NCI-H1092 (cell line): ENCODE data around the gene EPHA2.
A peak's percentile ranks its signal among the peaks of the same experiment; 100 is the strongest.

Source experiments
- DNase-seq: peaks from one replicate; lab custom pipeline; 2025; lab: John Stamatoyannopoulos, UW

Gene EPHA2

DNA sequence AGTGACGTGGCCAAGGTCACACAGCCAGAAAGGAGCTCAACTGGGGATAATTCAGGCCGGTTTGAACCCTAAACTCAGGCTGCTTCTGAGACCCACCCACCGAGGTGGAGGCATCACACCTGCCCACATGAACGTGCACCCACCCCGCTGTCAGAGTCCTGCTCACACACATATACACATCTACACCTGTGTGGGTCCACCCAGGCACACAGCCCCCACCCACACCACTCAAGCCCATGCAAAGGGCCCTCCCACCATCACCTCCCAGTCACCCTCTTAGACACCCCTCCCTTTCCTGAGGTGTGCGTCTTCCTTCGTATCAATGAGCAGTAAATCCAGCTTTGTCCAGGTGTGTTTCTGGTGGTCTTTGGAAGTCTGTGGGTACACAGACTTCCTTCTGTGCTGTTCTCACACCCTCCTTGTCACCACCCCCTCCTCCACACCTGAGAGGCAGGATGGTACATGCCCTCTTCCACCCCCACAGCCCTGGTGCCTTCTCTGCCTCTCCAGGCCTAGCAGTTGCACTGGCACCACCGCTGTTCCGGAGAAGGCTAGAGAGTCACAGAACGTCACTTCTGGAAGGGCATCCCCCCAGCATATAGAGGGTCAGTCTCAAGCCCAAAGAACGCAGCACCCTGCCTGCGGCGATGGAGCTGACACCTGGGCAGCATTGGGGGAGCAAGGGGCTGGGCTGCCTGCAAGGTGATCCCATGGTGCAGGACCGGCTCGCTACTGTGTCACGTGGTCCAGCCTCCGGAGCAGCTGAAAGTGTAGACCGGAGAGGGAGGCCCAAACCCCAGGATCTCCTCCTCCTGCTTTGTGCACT, 63.6 kb downstream of the EPHA2 start:
- no peak for DNase-seq

DNA sequence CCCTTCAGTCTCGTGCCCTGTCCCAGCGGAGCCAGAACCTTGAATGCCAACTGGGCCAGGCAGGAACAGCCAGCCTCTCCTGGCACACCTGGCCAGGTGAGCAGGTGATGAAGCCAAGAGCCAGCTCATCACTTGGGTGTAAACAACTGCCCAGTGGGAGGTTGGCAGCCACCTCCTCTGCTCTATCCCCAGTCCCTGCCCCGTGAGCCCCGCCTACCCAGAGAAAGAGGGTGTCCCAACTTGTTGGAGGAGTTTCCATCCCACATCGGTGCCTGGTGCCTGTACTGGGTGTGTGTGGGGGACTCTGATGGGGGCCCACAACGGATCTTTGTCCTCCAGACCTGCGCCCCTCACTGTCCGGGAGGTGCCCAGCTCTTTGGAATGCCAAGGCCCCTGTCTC, 64.6 kb downstream of the EPHA2 start:
- no peak for DNase-seq

DNA sequence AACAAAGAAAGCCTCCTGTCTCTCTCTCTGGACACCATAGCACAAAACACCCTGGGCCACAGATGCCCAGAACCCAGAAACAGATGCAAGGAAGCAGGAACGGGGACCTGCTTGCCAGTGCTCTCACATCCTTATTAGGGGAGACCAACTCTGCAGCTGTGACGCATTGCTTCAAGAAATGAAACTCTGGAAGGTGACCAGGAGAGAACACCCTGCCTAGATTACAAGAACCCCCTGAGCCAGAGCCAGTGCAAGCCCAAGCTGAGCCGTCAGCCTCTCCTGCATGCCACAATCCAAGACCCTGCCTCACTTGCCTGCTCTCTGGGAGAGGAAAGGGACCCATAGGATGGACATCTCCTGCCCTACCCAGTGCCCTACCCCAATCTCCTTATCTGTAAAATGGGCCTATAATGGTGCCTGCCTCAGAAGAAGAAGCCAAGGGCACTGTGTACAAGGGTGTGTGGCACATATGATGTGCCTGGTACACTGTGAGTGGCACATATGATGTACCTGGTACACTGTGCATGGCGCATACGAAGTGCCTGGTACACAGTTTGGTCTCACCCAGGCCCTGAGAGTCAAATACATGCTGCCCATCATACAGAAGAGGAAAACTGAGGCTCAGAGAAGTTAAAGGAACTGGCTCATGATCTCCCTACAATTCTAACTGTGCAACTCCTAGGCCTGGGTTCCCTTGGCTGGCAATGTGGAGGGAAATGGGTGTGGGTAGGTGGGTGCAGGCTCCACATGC, 65.6 kb downstream of the EPHA2 start:
- no peak for DNase-seq

DNA sequence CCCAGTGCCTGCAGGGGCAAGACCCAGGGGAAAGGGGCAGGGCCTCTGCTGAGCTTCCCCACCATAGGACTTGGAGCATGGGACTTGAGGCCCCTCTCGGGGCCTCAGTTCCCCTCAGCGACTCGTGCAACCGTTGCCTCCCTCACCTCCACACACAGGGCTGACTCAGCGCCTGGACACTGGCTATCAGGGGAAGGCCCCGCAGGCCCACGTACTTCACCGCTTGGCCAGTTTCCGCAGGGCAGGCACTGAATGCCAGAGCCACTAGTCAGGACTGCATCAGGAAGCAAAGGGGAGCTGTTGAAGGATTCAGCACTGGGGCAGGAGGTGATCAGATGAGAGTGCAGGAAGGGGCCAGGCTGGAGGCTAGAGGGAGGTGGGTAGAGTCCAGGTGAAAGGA, 66.9 kb downstream of the EPHA2 start:
- DNase-seq, result no peak

GRCh38 chr1:16088351-16088911, 67.4 kb downstream of the EPHA2 start:
- DNase-seq, result no peak

DNA sequence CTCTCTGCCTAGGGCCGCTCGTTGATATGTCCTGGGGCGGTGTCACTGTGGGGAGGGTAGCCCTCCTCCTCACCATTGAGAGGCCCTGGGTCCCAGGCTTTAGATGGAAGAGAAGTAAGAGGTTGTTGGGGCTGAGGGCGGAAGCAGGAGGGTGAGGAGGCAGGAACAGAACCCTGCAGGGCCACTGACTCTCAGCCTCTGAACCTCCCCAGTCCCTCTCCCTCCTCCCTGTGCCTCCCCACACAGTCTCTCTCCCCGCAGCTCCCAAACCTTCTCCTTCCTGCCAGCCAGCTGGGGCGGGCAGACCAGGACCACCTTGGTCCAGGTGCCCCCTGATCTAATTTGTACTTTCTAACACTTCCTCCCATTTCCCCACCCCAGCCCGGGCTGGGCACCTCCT, 68.1 kb downstream of the EPHA2 start:
- DNase-seq, result no peak

DNA sequence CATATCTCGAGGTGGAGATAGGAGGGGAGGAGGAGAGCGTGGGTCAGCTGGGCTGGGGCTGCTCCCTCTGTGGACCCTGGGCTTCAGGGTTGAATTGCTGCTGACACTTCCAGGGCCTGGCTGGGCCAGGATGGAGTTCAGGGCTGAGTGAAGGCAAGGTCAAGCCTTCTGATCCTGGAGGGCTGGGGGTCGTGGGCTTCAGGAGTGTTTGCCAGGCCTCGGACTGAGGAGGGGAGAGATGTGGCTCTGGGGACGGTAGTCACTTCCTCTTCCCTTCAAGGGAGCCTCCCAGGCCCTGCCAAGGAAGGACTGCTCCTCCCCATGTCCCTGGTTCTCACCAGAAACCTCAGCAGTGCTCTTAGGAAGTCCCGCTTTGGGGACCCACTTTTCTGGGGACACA, 70.3 kb downstream of the EPHA2 start:
- no peak for DNase-seq

GRCh38 chr1:16083486-16083885, 72.4 kb downstream of the EPHA2 start:
- no peak for DNase-seq

DNA sequence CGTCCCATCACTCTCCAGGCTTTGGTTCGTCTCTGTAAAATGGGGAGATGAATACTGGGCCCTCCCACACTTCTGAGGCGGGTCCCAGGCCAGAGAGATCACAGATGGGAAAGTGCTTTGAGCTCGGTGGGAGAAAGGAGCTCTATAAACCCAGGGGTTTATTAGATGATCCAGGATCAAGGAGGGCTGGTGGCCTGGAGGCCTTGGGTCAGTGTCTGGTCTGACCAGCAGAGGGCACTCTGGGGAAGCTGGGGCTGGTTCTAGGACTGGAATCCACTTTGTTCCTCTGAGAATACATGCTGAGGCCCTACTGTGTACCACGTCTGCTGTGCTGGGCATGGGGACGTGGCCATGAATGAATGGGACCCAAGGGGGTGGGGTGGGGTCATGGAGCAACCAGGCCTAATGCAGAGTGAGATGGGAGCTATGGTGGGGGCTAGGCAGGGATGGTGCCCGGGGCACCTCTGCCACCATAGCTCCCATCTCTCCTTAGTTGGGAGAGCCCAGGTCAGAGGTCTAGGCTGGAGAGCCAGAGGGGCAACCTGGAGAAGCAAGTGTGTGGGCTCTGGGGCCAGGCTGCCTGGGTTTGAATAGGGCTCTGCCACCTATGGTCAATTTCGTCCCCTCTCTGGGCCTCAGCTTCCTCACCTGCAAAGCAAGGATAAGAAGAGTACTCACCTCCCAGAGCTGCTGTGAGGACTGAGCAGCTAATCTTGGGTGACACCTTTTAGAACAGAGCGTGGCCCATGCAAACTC, 73.4 kb downstream of the EPHA2 start:
- DNase-seq, result no peak

DNA sequence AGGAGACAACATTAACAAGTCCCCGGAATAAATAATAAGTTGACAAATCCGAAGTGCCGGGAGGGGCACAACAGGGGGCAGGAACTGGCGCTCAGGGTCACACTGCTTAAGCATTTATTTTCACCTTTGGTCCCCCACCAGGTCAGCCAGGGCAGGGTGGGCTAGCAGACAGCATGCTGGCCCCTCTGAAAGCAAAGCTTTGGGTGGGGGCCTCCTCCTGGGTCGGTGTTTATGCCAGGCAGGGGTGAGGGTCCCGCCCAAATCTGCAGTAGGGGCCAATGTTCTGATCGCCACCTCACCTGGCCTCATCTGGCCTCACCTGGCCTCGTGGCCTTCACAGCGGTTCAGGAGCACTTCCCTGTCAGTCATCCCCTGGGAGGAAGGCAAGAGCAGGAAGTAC, 74.2 kb downstream of the EPHA2 start:
- no peak for DNase-seq

DNA sequence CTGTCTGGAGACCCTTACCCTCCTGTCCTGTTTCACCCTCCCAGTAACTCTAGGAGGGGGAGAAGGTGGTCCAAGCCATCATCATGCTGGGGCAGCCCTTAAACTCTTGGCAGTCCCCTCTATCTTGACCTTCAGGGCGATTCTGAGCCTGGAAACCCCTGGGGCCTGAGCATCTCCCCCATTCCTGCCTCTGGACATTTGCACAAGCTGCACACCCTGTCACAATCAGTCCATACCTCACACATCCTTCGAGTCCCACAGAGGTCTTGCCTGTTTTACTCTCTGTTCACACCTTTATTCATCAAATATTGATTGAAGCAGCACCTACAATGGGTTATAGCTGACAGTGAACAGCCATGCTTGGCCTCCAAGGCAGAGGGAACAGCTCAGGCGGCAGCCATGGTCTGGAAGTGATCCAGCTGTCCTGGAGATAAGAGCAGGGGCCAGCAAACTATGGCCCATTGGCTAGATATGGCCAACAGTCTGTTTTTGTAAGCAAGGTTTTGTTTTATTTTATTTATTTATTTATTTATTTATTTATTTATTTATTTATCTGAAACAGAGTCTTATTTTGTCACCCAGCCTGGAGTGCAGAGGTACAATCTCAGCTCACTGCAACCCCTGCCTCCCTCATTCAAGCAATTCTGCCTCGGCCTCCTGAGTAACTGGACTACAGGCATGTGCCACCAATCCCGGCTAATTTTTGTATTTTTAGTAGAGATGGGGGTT, 75.3 kb downstream of the EPHA2 start:
- no peak for DNase-seq

DNA sequence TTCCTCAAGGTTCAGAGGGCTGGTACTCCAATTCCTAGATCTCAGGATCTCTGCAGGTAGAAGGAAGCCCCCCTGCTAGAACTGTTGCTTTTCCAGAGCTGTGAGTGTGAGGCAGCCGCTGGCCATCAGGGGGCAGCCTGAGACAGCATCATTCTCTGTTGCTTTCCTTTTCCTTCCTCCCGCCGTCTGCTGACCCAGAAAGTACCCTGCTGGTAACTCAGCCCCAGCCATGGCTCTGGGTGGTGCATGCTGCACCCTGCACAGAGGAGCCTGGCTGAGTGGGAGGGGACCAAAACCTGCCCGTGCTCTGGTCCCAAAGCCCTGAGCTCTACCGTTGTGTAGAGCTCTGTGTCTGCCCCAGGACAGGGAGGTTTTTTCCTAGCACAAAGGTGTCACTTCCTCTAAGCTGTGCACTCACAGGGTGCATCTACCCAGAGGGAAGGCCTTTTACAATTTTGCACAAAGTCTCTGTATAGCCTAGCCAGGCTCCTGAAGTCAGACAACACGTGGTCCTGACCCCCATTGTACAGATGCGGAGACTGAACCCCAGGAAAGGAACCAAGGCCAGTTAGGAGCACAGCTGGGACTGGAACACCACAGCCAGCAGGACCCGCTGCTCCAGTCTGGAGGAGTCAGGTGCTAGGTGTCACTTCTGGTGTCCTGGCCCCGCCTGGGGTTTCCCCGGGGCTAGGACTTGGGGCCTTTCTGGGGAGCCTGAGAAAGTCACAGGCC, 76.8 kb downstream of the EPHA2 start:
- DNase-seq, result peak; percentile 68

- no peak for DNase-seq
Measured at GRCh38 chr1:16077406-16078245, 78.2 kb downstream of the EPHA2 start.

GRCh38 chr1:16076865-16077238, 79.0 kb downstream of the EPHA2 start:
- DNase-seq, result no peak

- DNase-seq, result no peak
Measured at GRCh38 chr1:16076031-16076864, 79.6 kb downstream of the EPHA2 start.

DNA sequence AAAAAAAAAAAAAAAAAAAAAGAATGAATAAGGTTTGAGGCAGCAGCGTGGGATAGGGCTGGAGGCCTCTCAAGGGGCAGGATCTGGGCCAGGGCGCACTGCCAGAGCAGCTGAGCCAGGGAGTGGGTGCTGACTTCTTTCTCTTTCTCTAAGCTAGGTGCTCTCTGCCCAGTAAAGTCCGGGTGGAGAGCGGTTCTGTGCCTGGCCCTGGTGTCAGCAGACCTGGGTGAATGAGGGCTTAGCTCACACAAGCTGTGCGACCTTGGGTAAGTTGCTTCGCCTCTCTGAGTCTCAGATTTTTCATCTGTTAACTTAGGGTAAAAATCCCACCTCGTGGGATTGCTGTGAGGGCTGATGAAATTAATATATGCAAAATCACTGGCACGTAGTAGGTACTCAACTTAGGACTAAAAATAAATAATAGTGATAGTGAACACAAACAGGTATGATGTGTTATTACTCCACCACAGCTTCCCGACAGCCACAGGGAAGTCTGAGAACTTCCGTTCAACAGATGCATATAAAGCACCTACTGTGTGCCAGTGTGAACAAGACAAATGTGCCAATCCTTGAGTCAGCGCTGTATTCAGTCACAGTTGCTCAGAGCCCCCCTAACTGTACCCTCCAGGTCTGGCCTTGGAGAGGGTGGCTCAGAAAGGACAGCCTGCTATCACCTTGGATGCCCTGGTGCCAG, 80.4 kb downstream of the EPHA2 start:
- no peak for DNase-seq
